HepG2 (cell line): ENCODE data around the gene COX8C. TPM values are rescaled to one million over a fixed set of nuclear protein-coding genes. Genes with fewer than 3 reads are reported as not detected.

Source experiments
- ARNT2 ChIP-seq: sonication (generic); formaldehyde crosslinking; IDR thresholded peaks from 2 replicates; pipeline ENCODE4 v1.8.0; 2022; ENCODE audit warnings: mild to moderate bottlenecking, low read depth, missing genetic modification reagents, moderate library complexity
- FOXO1 ChIP-seq: sonication (generic); formaldehyde crosslinking; IDR thresholded peaks from 2 replicates; pipeline ENCODE4 v1.4.0; 2020; ENCODE audit warnings: missing genetic modification reagents
- FOXP4 ChIP-seq: sonication (generic); formaldehyde crosslinking; IDR thresholded peaks from 2 replicates; pipeline ENCODE4 v1.4.0; 2020; ENCODE audit warnings: missing genetic modification reagents
- GABPB1 ChIP-seq: IDR thresholded peaks from 2 replicates; pipeline ENCODE4 v1.6.1; 2016; ENCODE audit warnings: mild to moderate bottlenecking, missing genetic modification reagents, moderate library complexity, missing compliant biosample characterization
- KDM2A ChIP-seq: sonication (generic); formaldehyde crosslinking; IDR thresholded peaks from 2 replicates; pipeline ENCODE4 v1.4.0; 2020; ENCODE audit warnings: low read depth, missing genetic modification reagents, borderline replicate concordance
- KMT2A ChIP-seq: sonication (generic); formaldehyde crosslinking; IDR thresholded peaks from 2 replicates; pipeline ENCODE4 v1.4.0; 2020; ENCODE audit warnings: missing genetic modification reagents
- MED1 ChIP-seq: sonication (generic); formaldehyde crosslinking; IDR thresholded peaks from 2 replicates; pipeline ENCODE4 v1.4.0; 2020; ENCODE audit warnings: missing genetic modification reagents
- MIER2 ChIP-seq: IDR thresholded peaks from 2 replicates; pipeline ENCODE4 v1.6.1; 2016; ENCODE audit warnings: missing biosample characterization, missing genetic modification reagents
- NONO ChIP-seq, 2 experiments: fragments of 450-650 bp in 1 of 2; sonication (generic) in 1 of 2; formaldehyde crosslinking in 1 of 2; IDR thresholded peaks in 1 of 2; conservative IDR thresholded peaks in 1 of 2; 2 replicates each; pipeline versions ENCODE4 v1.6.1 to v1.8.0; 2017 to 2022; ENCODE audit warnings: mild to moderate bottlenecking in 1 of 2, missing genetic modification reagents in 1 of 2, moderate library complexity in 1 of 2
- SP5 ChIP-seq: IDR thresholded peaks from 2 replicates; pipeline ENCODE4 v1.6.1; 2016; ENCODE audit warnings: low read depth, borderline replicate concordance
- SRF ChIP-seq: IDR thresholded peaks from 2 replicates; pipeline ENCODE4 v1.6.1; 2011; ENCODE audit warnings: mild to moderate bottlenecking, low read depth, low read length, moderate library complexity
- SRY ChIP-seq: sonication (generic); formaldehyde crosslinking; IDR thresholded peaks from 2 replicates; pipeline ENCODE4 v1.8.0; 2022; ENCODE audit warnings: mild to moderate bottlenecking, missing genetic modification reagents
- TARDBP ChIP-seq: sonication (generic); formaldehyde crosslinking; IDR thresholded peaks from 2 replicates; pipeline ENCODE4 v1.8.0; 2022; ENCODE audit warnings: mild to moderate bottlenecking, missing genetic modification reagents
- TFE3 ChIP-seq: IDR thresholded peaks from 2 replicates; pipeline ENCODE4 v1.6.1; 2016
- TOE1 ChIP-seq: sonication (generic); formaldehyde crosslinking; IDR thresholded peaks from 2 replicates; pipeline ENCODE4 v1.4.0; 2020; ENCODE audit warnings: mild to moderate bottlenecking, missing genetic modification reagents
- TRIM24 ChIP-seq: sonication (generic); formaldehyde crosslinking; IDR thresholded peaks from 2 replicates; pipeline ENCODE4 v1.8.0; 2022; ENCODE audit warnings: mild to moderate bottlenecking, missing genetic modification reagents
- ZBTB34 ChIP-seq: sonication (generic); formaldehyde crosslinking; IDR thresholded peaks from 2 replicates; pipeline ENCODE4 v1.8.0; 2022; ENCODE audit warnings: mild to moderate bottlenecking, missing genetic modification reagents
- ZFP91 ChIP-seq: sonication (generic); formaldehyde crosslinking; IDR thresholded peaks from 2 replicates; pipeline ENCODE4 v1.9.0; 2022; ENCODE audit warnings: missing genetic modification reagents, mild to moderate bottlenecking, borderline replicate concordance
- ZFY ChIP-seq: sonication (generic); formaldehyde crosslinking; IDR thresholded peaks from 2 replicates; pipeline ENCODE4 v1.4.0; 2020; ENCODE audit warnings: missing genetic modification reagents
- ZNF138 ChIP-seq: sonication (generic); formaldehyde crosslinking; IDR thresholded peaks from 2 replicates; pipeline ENCODE4 v1.5.0; 2020; ENCODE audit warnings: mild to moderate bottlenecking, low read depth, missing genetic modification reagents
- ZNF749 ChIP-seq: sonication (generic); formaldehyde crosslinking; IDR thresholded peaks from 2 replicates; pipeline ENCODE4 v1.8.0; 2022; ENCODE audit warnings: mild to moderate bottlenecking, missing genetic modification reagents, moderate library complexity, borderline replicate concordance
- ZNF768 ChIP-seq: sonication (generic); formaldehyde crosslinking; IDR thresholded peaks from 2 replicates; pipeline ENCODE4 v1.4.0; 2020; ENCODE audit warnings: missing genetic modification reagents
- ZNF792 ChIP-seq: IDR thresholded peaks from 2 replicates; pipeline ENCODE4 v1.6.1; 2016
- ZSCAN30 ChIP-seq: sonication (generic); formaldehyde crosslinking; IDR thresholded peaks from 2 replicates; pipeline ENCODE4 v1.5.0; 2020; ENCODE audit warnings: mild to moderate bottlenecking, missing genetic modification reagents
- polyA plus RNA-seq, 8 experiments: library from polyadenylated mRNA; depleted of rRNA in 3 of 8; stranded (reverse) in 7 of 8; unstranded in 1 of 8; fragments of >200 nt; fragmentation: Illumina TruSeq in 4 of 8; extraction: Trizol in 4 of 8; gene quantifications; 2 replicates each; pipeline versions ENCODE4 v1.2.1 to v1.2.3, GENCODE V29; 2011 to 2016; ENCODE audit warnings: low read depth in 4 of 8, missing spikeins in 1 of 8, mixed read lengths in 1 of 8; ENCODE audit not compliant: insufficient read depth in 1 of 8
- total RNA-seq, 5 experiments: library from RNA; depleted of rRNA; stranded (reverse); fragments of >200 nt; fragmentation: Illumina TruSeq; extraction: Trizol; gene quantifications; 2 replicates each; pipeline ENCODE4 v1.2.3, GENCODE V29; 2016; ENCODE audit warnings: low read depth in 1 of 5
- TF ChIP-seq, protein P1 (sequence below): sonication (generic); IDR thresholded peaks from 2 replicates; pipeline ENCODE4 v1.6.1; 2016; ENCODE audit warnings: low read depth, borderline replicate concordance

The COX8C gene
- total and polyA plus RNA-seq, 2 of the 13 experiments (the other 11 are each of a cell fraction or from before 2014, with no cell fraction given): not detected

GRCh38 chr14:93332397-93332852 lies 14.6 kb upstream of the COX8C start (continued):
- no peak for TF ChIP-seq FOXP4
- no peak for TF ChIP-seq SRF
- peak; percentile 6; the same call in 1 of the 2 replicates for TF ChIP-seq GABPB1
- TF ChIP-seq ARNT2: peak; percentile 2; the same call in 1 of the 2 replicates
- TF ChIP-seq ZFP91 (CRISPR knock-in tag): no peak
- TF ChIP-seq TARDBP (CRISPR knock-in tag): no peak
- TF ChIP-seq ZNF792 (CRISPR knock-in tag): no peak
- TF ChIP-seq ZBTB34: no peak
- no peak for TF ChIP-seq TFE3 (CRISPR knock-in tag)
- TF ChIP-seq KMT2A (CRISPR knock-in tag): 0 out of 2 replicates have a peak, but pooled peaks have one; percentile 43
- TF ChIP-seq KDM2A: no peak
- TF ChIP-seq SP5 (CRISPR knock-in tag): no peak
- no peak for TF ChIP-seq TRIM24 (CRISPR knock-in tag)
- no peak for TF ChIP-seq NONO (IDR thresholded peaks at IDR 0.05)
- TF ChIP-seq NONO (CRISPR knock-in tag; conservative IDR thresholded peaks at IDR 0.05): peak; percentile 49; the same call in 1 of the 2 replicates
- no peak for TF ChIP-seq ZNF749
- no peak for TF ChIP-seq MIER2 (CRISPR knock-in tag)
- TF ChIP-seq ZSCAN30 (CRISPR knock-in tag): no peak
- TF ChIP-seq ZFY (CRISPR knock-in tag): peak; percentile 50; the same call in 1 of the 2 replicates
- peak; percentile 39; the same call in 1 of the 2 replicates for TF ChIP-seq ZNF768
- no peak for TF ChIP-seq TOE1 (CRISPR knock-in tag)
- 0 out of 2 replicates have a peak, but pooled peaks have one; percentile 18 for TF ChIP-seq ZNF138 (CRISPR knock-in tag)
- peak; percentile 31; the same call in 1 of the 2 replicates for TF ChIP-seq SRY (CRISPR knock-in tag)
- TF ChIP-seq MED1 (CRISPR knock-in tag): 0 out of 2 replicates have a peak, but pooled peaks have one; percentile 1
- TF ChIP-seq, protein P1, sequence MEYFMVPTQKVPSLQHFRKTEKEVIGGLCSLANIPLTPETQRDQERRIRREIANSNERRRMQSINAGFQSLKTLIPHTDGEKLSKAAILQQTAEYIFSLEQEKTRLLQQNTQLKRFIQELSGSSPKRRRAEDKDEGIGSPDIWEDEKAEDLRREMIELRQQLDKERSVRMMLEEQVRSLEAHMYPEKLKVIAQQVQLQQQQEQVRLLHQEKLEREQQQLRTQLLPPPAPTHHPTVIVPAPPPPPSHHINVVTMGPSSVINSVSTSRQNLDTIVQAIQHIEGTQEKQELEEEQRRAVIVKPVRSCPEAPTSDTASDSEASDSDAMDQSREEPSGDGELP: no peak
- 0 out of 2 replicates have a peak, but pooled peaks have one; percentile 33 for TF ChIP-seq FOXO1 (CRISPR knock-in tag)
